OCI-LY7 (cell line): Measurements from ENCODE around the gene CFAP54. TPM values are rescaled to one million over a fixed set of nuclear protein-coding genes. Genes with fewer than 3 reads are reported as not detected.

Source experiments
- BruUV-seq: library from RNA; stranded (reverse); fragments of 400-500 nt; replicated peaks from 2 replicates; lab custom pipeline; 2021; lab: Mats Ljungman, UMichigan
- CTCF ChIA-PET: fragments of 300-600 bp; sonication (Branson Sonifier 250); formaldehyde crosslinking; loops from one replicate; lab custom pipeline; 2022; ENCODE audit warnings: antibody characterized with exemption; ENCODE audit not compliant: unreplicated experiment; lab: Charles Lee
- POLR2A ChIA-PET: fragments of 300-600 bp; sonication (Branson Sonifier 250); formaldehyde crosslinking; loops from one replicate; lab custom pipeline; 2022; ENCODE audit warnings: antibody characterized with exemption; lab: Charles Lee
- DNase-seq: peaks from one replicate; pipeline ENCODE4 v3.0.0-alpha.2; 2015; ENCODE audit warnings: low spot score
- H2AFZ ChIP-seq: fragments of 200-600 bp; sonication (generic), shearing (Covaris generic); 2 replicates; pipeline ENCODE4 v1.6.1; 2014; ENCODE audit warnings: mild to moderate bottlenecking, antibody characterized with exemption, low read length, moderate library complexity
- H3K27ac ChIP-seq: fragments of 200-600 bp; sonication (generic); 2 replicates; pipeline ENCODE4 v1.5.1; 2014; ENCODE audit warnings: mixed run types, low read depth, mild to moderate bottlenecking, moderate library complexity, low read length, inconsistent platforms; ENCODE audit not compliant: poor library complexity, severe bottlenecking
- H3K36me3 ChIP-seq: fragments of 200-600 bp; sonication (generic); 2 replicates; pipeline ENCODE4 v1.6.1; 2014; ENCODE audit warnings: mild to moderate bottlenecking, antibody characterized with exemption, low read length, moderate library complexity, mixed read lengths; ENCODE audit not compliant: insufficient read depth
- H3K4me1 ChIP-seq: fragments of 200-600 bp; sonication (generic); 2 replicates; pipeline ENCODE4 v1.5.1; 2014; ENCODE audit warnings: mild to moderate bottlenecking, low read length; ENCODE audit not compliant: insufficient read depth, poor library complexity, severe bottlenecking
- H3K4me2 ChIP-seq: fragments of 200-600 bp; sonication (generic); 2 replicates; pipeline ENCODE4 v1.6.1; 2014; ENCODE audit warnings: mild to moderate bottlenecking, low read length
- H3K4me3 ChIP-seq: fragments of 200-600 bp; sonication (generic); 2 replicates; pipeline ENCODE4 v1.5.1; 2014; ENCODE audit warnings: mild to moderate bottlenecking, low read depth, low read length; ENCODE audit not compliant: poor library complexity, severe bottlenecking
- H3K79me2 ChIP-seq: fragments of 200-600 bp; sonication (generic); 2 replicates; pipeline ENCODE4 v1.6.1; 2016; ENCODE audit warnings: low read depth, mild to moderate bottlenecking, low read length, moderate library complexity, mixed read lengths; ENCODE audit not compliant: insufficient read depth
- H3K9me2 ChIP-seq: fragments of 200-600 bp; sonication (generic); 2 replicates; pipeline ENCODE4 v1.6.1; 2016; ENCODE audit warnings: mild to moderate bottlenecking, low read length, mixed read lengths; ENCODE audit not compliant: insufficient read depth
- H3K9me3 ChIP-seq: fragments of 200-600 bp; sonication (generic); 2 replicates; pipeline ENCODE4 v1.6.1; 2014; ENCODE audit warnings: mild to moderate bottlenecking, mixed run types, low read length, mixed read lengths
- H4K20me1 ChIP-seq: fragments of 200-600 bp; sonication (generic); 2 replicates; pipeline ENCODE4 v1.6.1; 2014; ENCODE audit warnings: mild to moderate bottlenecking, antibody characterized with exemption, low read length, moderate library complexity, mixed read lengths; ENCODE audit not compliant: insufficient read depth
- EZH2phosphoT487 ChIP-seq: fragments of 200-600 bp; sonication (generic); IDR thresholded peaks from 2 replicates; pipeline ENCODE4 v1.6.1; 2018; ENCODE audit warnings: low read depth, borderline replicate concordance, mild to moderate bottlenecking, mixed run types, antibody characterized with exemption, low read length, moderate library complexity, mixed read lengths
- intact Hi-C: fragments of 100-400 bp; cut with micrococcal nuclease; formaldehyde crosslinking; loops from one replicate; pipeline ENCODE4 v1.10.0; 2022; ENCODE audit not compliant: unreplicated experiment
- total RNA-seq, 2 experiments: library from RNA; depleted of rRNA in 1 of 2; stranded (reverse); fragments of >200 nt in 1 of 2; shearing (Covaris generic) in 1 of 2; gene quantifications; 2 replicates each; pipeline ENCODE4 v1.2.3, GENCODE V29; 2014 to 2022
- TF ChIP-seq, protein P1 (sequence below): fragments of 200-600 bp; sonication (generic); conservative IDR thresholded peaks from 2 replicates; pipeline ENCODE4 v1.5.1; 2014; ENCODE audit warnings: mild to moderate bottlenecking, antibody characterized with exemption, low read length, moderate library complexity, mixed read lengths

The CFAP54 gene
- total RNA-seq, 2 experiments from 2014 or later: 0.53 TPM; not detected in 1

DNA sequence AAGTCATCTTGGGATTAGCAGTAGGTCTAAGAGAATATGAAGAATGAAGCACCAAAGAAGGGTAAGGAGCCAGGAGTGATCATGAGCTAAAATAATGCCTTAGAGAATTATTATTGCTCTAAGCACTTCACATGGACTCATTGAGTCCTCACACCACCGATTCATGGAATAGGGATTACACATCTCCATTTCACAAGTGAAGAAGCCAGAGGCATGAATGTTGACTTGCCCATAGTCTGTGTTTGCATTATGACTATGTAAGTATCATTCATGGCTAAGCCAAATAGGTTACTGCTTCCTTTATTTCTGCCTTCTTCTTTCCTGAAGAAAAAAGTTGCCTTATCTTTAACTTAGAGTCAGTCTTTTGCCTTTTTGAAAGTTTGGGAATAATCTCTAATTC is 318.4 kb downstream of the CFAP54 start:
- ChIA-PET CTCF (no interaction called here), POLR2A (no interaction called here)
- Histone ChIP-seq H3K9me2 (no peaks in the 10 kb centered on the region), H3K36me3 (no peaks in the 10 kb centered on the region), H3K79me2 (no peaks in the 10 kb centered on the region), H3K4me2 (no peak overlapping the region), H3K27ac (no peak overlapping the region), H3K9me3 (peaks cover 11% of the 10 kb centered on the region; the same call in 1 of the 2 replicates), H4K20me1 (no peaks in the 10 kb centered on the region), H2AFZ (no peak overlapping the region), H3K4me3 (no peak overlapping the region), H3K4me1 (no peaks in the 10 kb centered on the region)
- DNase-seq: no peak
- intact Hi-C loops: no loop called here
- TF ChIP-seq, protein P1, sequence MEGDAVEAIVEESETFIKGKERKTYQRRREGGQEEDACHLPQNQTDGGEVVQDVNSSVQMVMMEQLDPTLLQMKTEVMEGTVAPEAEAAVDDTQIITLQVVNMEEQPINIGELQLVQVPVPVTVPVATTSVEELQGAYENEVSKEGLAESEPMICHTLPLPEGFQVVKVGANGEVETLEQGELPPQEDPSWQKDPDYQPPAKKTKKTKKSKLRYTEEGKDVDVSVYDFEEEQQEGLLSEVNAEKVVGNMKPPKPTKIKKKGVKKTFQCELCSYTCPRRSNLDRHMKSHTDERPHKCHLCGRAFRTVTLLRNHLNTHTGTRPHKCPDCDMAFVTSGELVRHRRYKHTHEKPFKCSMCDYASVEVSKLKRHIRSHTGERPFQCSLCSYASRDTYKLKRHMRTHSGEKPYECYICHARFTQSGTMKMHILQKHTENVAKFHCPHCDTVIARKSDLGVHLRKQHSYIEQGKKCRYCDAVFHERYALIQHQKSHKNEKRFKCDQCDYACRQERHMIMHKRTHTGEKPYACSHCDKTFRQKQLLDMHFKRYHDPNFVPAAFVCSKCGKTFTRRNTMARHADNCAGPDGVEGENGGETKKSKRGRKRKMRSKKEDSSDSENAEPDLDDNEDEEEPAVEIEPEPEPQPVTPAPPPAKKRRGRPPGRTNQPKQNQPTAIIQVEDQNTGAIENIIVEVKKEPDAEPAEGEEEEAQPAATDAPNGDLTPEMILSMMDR: no peak
- TF ChIP-seq EZH2phosphoT487: no peak
- BruUV-seq: no TSS peak

DNA sequence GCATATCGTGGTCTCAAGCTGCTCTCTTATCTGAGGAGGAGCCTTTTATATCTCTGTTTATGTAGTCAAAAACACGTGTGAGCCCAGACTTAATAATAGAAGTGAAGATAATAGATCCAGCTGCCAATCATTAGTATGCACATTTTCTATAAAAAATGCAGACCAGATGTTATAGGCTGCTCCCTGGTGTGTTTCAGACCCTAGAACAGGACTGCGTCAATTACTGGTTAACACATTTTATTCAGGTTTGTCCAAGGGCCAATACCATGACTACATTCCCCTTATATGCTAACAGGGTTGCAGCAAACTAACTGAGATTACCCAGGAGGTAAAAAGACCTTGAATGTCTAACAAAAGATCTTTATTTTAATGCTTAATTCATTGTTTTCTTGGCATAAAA is 319.2 kb downstream of the CFAP54 start:
- BruUV-seq: no TSS peak
- intact Hi-C loops: no loop called here
- no peak for TF ChIP-seq EZH2phosphoT487
- TF ChIP-seq, protein P1: no peak

DNA sequence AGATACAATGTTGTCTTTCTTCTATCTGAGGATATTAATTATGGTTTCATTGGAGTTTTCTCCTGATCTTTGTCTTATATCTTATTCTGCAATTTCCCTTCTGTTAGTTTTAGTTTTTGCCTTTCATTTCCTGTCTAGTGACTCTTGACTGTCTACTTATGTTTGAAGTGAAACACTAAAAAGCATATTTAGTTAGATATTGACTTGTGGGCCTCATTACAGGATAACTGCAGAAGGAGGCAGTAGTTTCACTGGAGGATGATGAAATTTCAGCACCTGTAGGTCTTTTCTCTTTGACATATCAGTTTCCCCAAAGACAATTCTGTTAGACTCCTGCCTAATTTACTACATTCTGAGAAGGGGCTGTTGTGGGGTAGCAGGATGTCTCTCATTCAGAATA is 320.1 kb downstream of the CFAP54 start:
- H3K4me2 ChIP-seq: no peak overlapping the region
- intact Hi-C loops: no loop called here
- H3K79me2 ChIP-seq: no peaks in the 10 kb centered on the region
- H3K9me3 ChIP-seq: peaks cover under 1% of the 10 kb centered on the region; the same call in 1 of the 2 replicates
- no peaks in the 10 kb centered on the region for H4K20me1 ChIP-seq
- ChIA-PET POLR2A (no interaction called here), CTCF (no interaction called here)
- no peak overlapping the region for H3K4me3 ChIP-seq
- BruUV-seq: no TSS peak
- no peaks in the 10 kb centered on the region for H3K36me3 ChIP-seq
- DNase-seq: no peak
- no peak for TF ChIP-seq EZH2phosphoT487
- TF ChIP-seq, protein P1: no peak
- no peak overlapping the region for H2AFZ ChIP-seq
- H3K27ac ChIP-seq: no peak overlapping the region
- H3K4me1 ChIP-seq: no peaks in the 10 kb centered on the region
- no peaks in the 10 kb centered on the region for H3K9me2 ChIP-seq

More for the DNA sequence above, 319.2 kb downstream of the CFAP54 start:
- no peaks in the 10 kb centered on the region for H3K9me2 ChIP-seq
- no peak for DNase-seq
- H3K4me2 ChIP-seq: no peak overlapping the region
- no peaks in the 10 kb centered on the region for H3K79me2 ChIP-seq
- no peak overlapping the region for H3K27ac ChIP-seq
- no peak overlapping the region for H3K4me3 ChIP-seq
- H3K36me3 ChIP-seq: no peaks in the 10 kb centered on the region
- ChIA-PET CTCF (no interaction called here), POLR2A (interaction anchor here (0.5 kb wide), 1 partner anchor 38 kb away, joined by 3 read pairs; no protein-coding TSS in a partner anchor)
- no peaks in the 10 kb centered on the region for H4K20me1 ChIP-seq
- peaks cover 10% of the 10 kb centered on the region; the same call in 1 of the 2 replicates for H3K9me3 ChIP-seq
- no peaks in the 10 kb centered on the region for H3K4me1 ChIP-seq
- H2AFZ ChIP-seq: no peak overlapping the region
